ENCODE results near the gene CCDC91.

The CCDC91 gene

GRCh38 chr12:28156804-28157203 lies 33.5 kb upstream of the CCDC91 start:
- no peak overlapping the region for H3K4me3 ChIP-seq (replicated peaks; ENCODE audit: insufficient read depth, low read length)
- H3K27ac ChIP-seq (replicated peaks), result no peak overlapping the region
- TF ChIP-seq POLR2AphosphoS5 (IDR thresholded peaks at IDR 0.05; ENCODE audit: low read depth) (no peak), GABPA (IDR thresholded peaks at IDR 0.05; ENCODE audit: low read depth) (no peak), REST (IDR thresholded peaks at IDR 0.05; ENCODE audit: insufficient replicate concordance, low read depth) (no peak), CTCF (IDR thresholded peaks at IDR 0.05; ENCODE audit: insufficient read depth, low read length) (no peak), SPI1 (IDR thresholded peaks at IDR 0.05; ENCODE audit: borderline replicate concordance, low read depth) (no peak)
- H3K27me3 ChIP-seq (ENCODE audit: insufficient read depth, poor library complexity, severe bottlenecking), result no peaks in the 10 kb centered on the region
- no peak for DNase-seq (ENCODE audit: low read depth in 1 of 2, low spot score in 1 of 2)

- Histone ChIP-seq H3K4me3 (replicated peaks; ENCODE audit: insufficient read depth, low read length) (no peak overlapping the region), H3K27ac (replicated peaks) (no peak overlapping the region), H3K27me3 (ENCODE audit: insufficient read depth, poor library complexity, severe bottlenecking) (no peaks in the 10 kb centered on the region)
- TF ChIP-seq REST (IDR thresholded peaks at IDR 0.05; ENCODE audit: insufficient replicate concordance, low read depth) (no peak), CTCF (IDR thresholded peaks at IDR 0.05; ENCODE audit: insufficient read depth, low read length) (no peak), GABPA (IDR thresholded peaks at IDR 0.05; ENCODE audit: low read depth) (no peak)
- DNase-seq (ENCODE audit: low read depth in 1 of 2, low spot score in 1 of 2), result no peak
Measured at GRCh38 chr12:28158353-28158752, 31.9 kb upstream of the CCDC91 start.

GRCh38 chr12:28159688-28160087 lies 30.6 kb upstream of the CCDC91 start:
- Histone ChIP-seq H3K27me3 (ENCODE audit: insufficient read depth, poor library complexity, severe bottlenecking) (no peaks in the 10 kb centered on the region), H3K27ac (replicated peaks) (no peak overlapping the region), H3K4me3 (replicated peaks; ENCODE audit: insufficient read depth, low read length) (no peak overlapping the region)
- no peak for TF ChIP-seq GABPA (IDR thresholded peaks at IDR 0.05; ENCODE audit: low read depth)
- no peak for TF ChIP-seq CTCF (IDR thresholded peaks at IDR 0.05; ENCODE audit: insufficient read depth, low read length)
- no peak for TF ChIP-seq POLR2AphosphoS5 (IDR thresholded peaks at IDR 0.05; ENCODE audit: low read depth)
- TF ChIP-seq SPI1 (IDR thresholded peaks at IDR 0.05; ENCODE audit: borderline replicate concordance, low read depth), result no peak
- no peak for TF ChIP-seq REST (IDR thresholded peaks at IDR 0.05; ENCODE audit: insufficient replicate concordance, low read depth)
- DNase-seq (ENCODE audit: low read depth in 1 of 2, low spot score in 1 of 2), result no peak
